Neuronal stem cell (in vitro differentiated cells): ENCODE data around the gene NAA16.

ENCODE experiments used
- DNase-seq: peaks from one replicate; pipeline ENCODE4 v3.0.0-alpha.2; 2013; ENCODE audit warnings: low spot score
- H2AFZ ChIP-seq: one replicate; pipeline ENCODE4 v1.6.1; 2013; ENCODE audit warnings: mild to moderate bottlenecking, low read length, inconsistent platforms
- H2AK5ac ChIP-seq: 2 replicates; pipeline ENCODE4 v1.6.1; 2013; ENCODE audit warnings: low read depth, mild to moderate bottlenecking, inconsistent platforms, low read length, moderate library complexity, mixed read lengths
- H2BK120ac ChIP-seq: 2 replicates; pipeline ENCODE4 v1.6.1; 2013; ENCODE audit warnings: low read depth, mild to moderate bottlenecking, inconsistent platforms, low read length, moderate library complexity, mixed read lengths
- H2BK12ac ChIP-seq: one replicate; pipeline ENCODE4 v1.6.1; 2013; ENCODE audit warnings: low read length, inconsistent platforms
- H2BK15ac ChIP-seq: 2 replicates; pipeline ENCODE4 v1.6.1; 2013; ENCODE audit warnings: mild to moderate bottlenecking, low read length, inconsistent platforms, mixed read lengths
- H2BK5ac ChIP-seq: one replicate; pipeline ENCODE4 v1.6.1; 2013; ENCODE audit warnings: inconsistent platforms, mild to moderate bottlenecking, low read length, moderate library complexity
- H3K14ac ChIP-seq: one replicate; pipeline ENCODE4 v1.6.1; 2013; ENCODE audit warnings: low read length, inconsistent platforms
- H3K18ac ChIP-seq: 2 replicates; pipeline ENCODE4 v1.6.1; 2013; ENCODE audit warnings: low read length, inconsistent platforms
- H3K23ac ChIP-seq: 2 replicates; pipeline ENCODE4 v1.6.1; 2013; ENCODE audit warnings: low read depth, mild to moderate bottlenecking, mixed read lengths, low read length, inconsistent platforms; ENCODE audit not compliant: poor library complexity
- H3K27ac ChIP-seq: replicated peaks from 3 replicates; pipeline ENCODE4 v1.5.1; 2013; ENCODE audit warnings: low read length, inconsistent platforms
- H3K27me3 ChIP-seq, 3 experiments: 2 replicates each; pipeline ENCODE4 v1.6.1; 2013; ENCODE audit warnings: low read length in 3 of 3, mild to moderate bottlenecking in 2 of 3, inconsistent platforms in 1 of 3, low read depth in 1 of 3, mixed read lengths in 1 of 3, moderate library complexity in 1 of 3; ENCODE audit not compliant: control insufficient read depth in 3 of 3, insufficient read depth in 3 of 3
- H3K36me3 ChIP-seq, 2 donors: replicated peaks in 1 of 2; 2 replicates each; pipeline ENCODE4 v1.6.1; 2013; ENCODE audit warnings: low read length in 2 of 2; ENCODE audit not compliant: control insufficient read depth in 2 of 2, insufficient read depth in 2 of 2
- H3K4ac ChIP-seq: 2 replicates; pipeline ENCODE4 v1.6.1; 2013; ENCODE audit warnings: inconsistent platforms, mild to moderate bottlenecking, low read length, moderate library complexity
- H3K4me1 ChIP-seq, 2 donors: 1 replicate in 1 of 2; 2 replicates in 1 of 2; pipeline ENCODE4 v1.6.1; 2013; ENCODE audit warnings: low read length in 2 of 2, low read depth in 1 of 2; ENCODE audit not compliant: control insufficient read depth in 2 of 2, insufficient read depth in 1 of 2
- H3K4me2 ChIP-seq: one replicate; pipeline ENCODE4 v1.6.1; 2013; ENCODE audit warnings: mild to moderate bottlenecking, low read length, inconsistent platforms; ENCODE audit not compliant: insufficient read depth, poor library complexity, severe bottlenecking
- H3K4me3 ChIP-seq, 2 donors: 2 replicates each; pipeline ENCODE4 v1.5.1; 2013; ENCODE audit warnings: low read length in 2 of 2, mild to moderate bottlenecking in 2 of 2, inconsistent platforms in 1 of 2, moderate library complexity in 1 of 2
- H3K79me1 ChIP-seq: one replicate; pipeline ENCODE4 v1.6.1; 2013; ENCODE audit warnings: low read depth, mild to moderate bottlenecking, inconsistent platforms, low read length, moderate library complexity
- H3K9ac ChIP-seq: one replicate; pipeline ENCODE4 v1.6.1; 2013; ENCODE audit warnings: mild to moderate bottlenecking, low read depth, low read length, inconsistent platforms; ENCODE audit not compliant: poor library complexity
- H3K9me3 ChIP-seq, 2 donors: replicated peaks in 1 of 2; 2 replicates each; pipeline versions ENCODE3 to v1.6.1; 2013; ENCODE audit warnings: low read length in 2 of 2, mild to moderate bottlenecking in 2 of 2, inconsistent platforms in 1 of 2, low read depth in 1 of 2, mixed read lengths in 1 of 2, moderate library complexity in 1 of 2; ENCODE audit not compliant: control insufficient read depth in 2 of 2, insufficient read depth in 1 of 2
- H4K8ac ChIP-seq: one replicate; pipeline ENCODE4 v1.6.1; 2013; ENCODE audit warnings: low read depth, mild to moderate bottlenecking, inconsistent platforms, low read length, moderate library complexity
- H4K91ac ChIP-seq: one replicate; pipeline ENCODE4 v1.6.1; 2013; ENCODE audit warnings: low read length, low read depth, mild to moderate bottlenecking, inconsistent platforms; ENCODE audit not compliant: poor library complexity
- WGBS, 2 donors: extraction: QIAGEN DNeasy Blood & Tissue Kit; methylation state at CpG; one replicate each; pipeline ENCODE4 v1.1.7; 2013; ENCODE audit warnings: missing lambda C conversion rate in 2 of 2, mixed read lengths in 1 of 2; ENCODE audit not compliant: insufficient read length in 2 of 2, insufficient replicate concordance in 1 of 2; ENCODE audit errors: extremely low coverage in 2 of 2; 5-methylcytosine and 5-hydroxymethylcytosine counted together

NAA16 gene

GRCh38 chr13:41398494-41399170 lies 87.6 kb downstream of the NAA16 start:
- Histone ChIP-seq H3K4ac (no peak overlapping the region), H2AFZ (no peak overlapping the region), H3K9ac (no peak overlapping the region), H2AK5ac (no peak overlapping the region), H3K23ac (no peak overlapping the region), H4K91ac (no peak overlapping the region), H2BK12ac (no peak overlapping the region), H3K36me3 (no peaks in the 10 kb centered on the region), H2BK15ac (no peak overlapping the region), H3K27ac (no peak overlapping the region), H3K4me3 (no peak overlapping the region), H2BK5ac (no peak overlapping the region), H3K18ac (no peak overlapping the region), H3K4me2 (no peak overlapping the region), H3K4me1 (peaks cover 0 to 2% of the 10 kb centered on the region in 2 donors), H4K8ac (no peak overlapping the region), H3K79me1 (no peaks in the 10 kb centered on the region), H3K14ac (no peak overlapping the region), H3K9me3 (no peaks in the 10 kb centered on the region), H2BK120ac (no peak overlapping the region), H3K27me3 (no peaks in the 10 kb centered on the region)
- no CpG with 5 or more reads among the region's 7 CpGs for WGBS, 2 donors
- DNase-seq, result no peak

GRCh38 chr13:41401366-41401765 lies 90.3 kb downstream of the NAA16 start:
- no peak overlapping the region for H2AFZ ChIP-seq
- H2BK120ac ChIP-seq, result no peak overlapping the region
- WGBS, 2 donors, result no CpG with 5 or more reads among the region's 4 CpGs
- H3K9me3 ChIP-seq, result no peaks in the 10 kb centered on the region
- H2BK12ac ChIP-seq, result no peak overlapping the region
- no peak overlapping the region for H3K4me2 ChIP-seq
- H3K79me1 ChIP-seq, result no peaks in the 10 kb centered on the region
- H3K23ac ChIP-seq, result no peak overlapping the region
- no peak overlapping the region for H3K4ac ChIP-seq
- no peak for DNase-seq
- H4K91ac ChIP-seq, result no peak overlapping the region
- H3K4me3 ChIP-seq, result no peak overlapping the region
- H3K14ac ChIP-seq, result no peak overlapping the region
- no peak overlapping the region for H3K27ac ChIP-seq
- no peak overlapping the region for H3K18ac ChIP-seq
- no peaks in the 10 kb centered on the region for H3K36me3 ChIP-seq
- H2AK5ac ChIP-seq, result no peak overlapping the region
- H3K9ac ChIP-seq, result no peak overlapping the region
- H3K4me1 ChIP-seq, result peaks cover 0 to 2% of the 10 kb centered on the region in 2 donors
- no peak overlapping the region for H2BK5ac ChIP-seq
- no peak overlapping the region for H2BK15ac ChIP-seq
- H3K27me3 ChIP-seq, result no peaks in the 10 kb centered on the region
- H4K8ac ChIP-seq, result no peak overlapping the region

- peak overlapping the region; percentile 82 for H2BK12ac ChIP-seq
- H3K14ac ChIP-seq, result no peak overlapping the region
- peak overlapping the region; percentile 56 for H2AK5ac ChIP-seq
- no peaks in the 10 kb centered on the region for H3K36me3 ChIP-seq
- WGBS, 2 donors, result no CpG with 5 or more reads among the region's 14 CpGs
- no peak overlapping the region for H2BK15ac ChIP-seq
- H3K4me2 ChIP-seq, result no peak overlapping the region
- no peak overlapping the region for H3K9ac ChIP-seq
- H2BK5ac ChIP-seq, result peak overlapping the region; percentile 76
- H3K18ac ChIP-seq, result peak overlapping the region; percentile 76
- no peaks in the 10 kb centered on the region for H3K9me3 ChIP-seq
- H3K4me3 ChIP-seq, result no peak overlapping the region
- peak overlapping the region; percentile 70 for H3K23ac ChIP-seq
- H3K4me1 ChIP-seq, result peaks cover 0 to 2% of the 10 kb centered on the region in 2 donors
- peak overlapping the region; percentile 47 for H3K4ac ChIP-seq
- no peaks in the 10 kb centered on the region for H3K79me1 ChIP-seq
- peak overlapping the region; percentile 10 for H2BK120ac ChIP-seq
- H3K27ac ChIP-seq, result peak overlapping the region; percentile 13
- H2AFZ ChIP-seq, result peak overlapping the region; percentile 75
- no peak overlapping the region for H4K91ac ChIP-seq
- DNase-seq, result no peak
- H3K27me3 ChIP-seq, result no peaks in the 10 kb centered on the region
- H4K8ac ChIP-seq, result no peak overlapping the region
Observed at GRCh38 chr13:41402691-41403511, 91.8 kb downstream of the NAA16 start.

- Histone ChIP-seq H3K23ac (no peak overlapping the region), H2BK120ac (no peak overlapping the region), H3K4ac (no peak overlapping the region), H4K8ac (no peak overlapping the region), H2AK5ac (no peak overlapping the region), H3K4me3 (no peak overlapping the region), H2BK15ac (no peak overlapping the region), H2AFZ (no peak overlapping the region), H3K36me3 (no peaks in the 10 kb centered on the region), H3K27ac (no peak overlapping the region), H2BK5ac (no peak overlapping the region), H3K79me1 (no peaks in the 10 kb centered on the region), H3K4me1 (peaks cover 0 to 2% of the 10 kb centered on the region in 2 donors), H3K9ac (no peak overlapping the region), H4K91ac (no peak overlapping the region), H3K14ac (no peak overlapping the region), H2BK12ac (no peak overlapping the region), H3K18ac (no peak overlapping the region), H3K9me3 (no peaks in the 10 kb centered on the region), H3K27me3 (no peaks in the 10 kb centered on the region), H3K4me2 (no peak overlapping the region)
- WGBS, 2 donors, result no CpG with 5 or more reads among the region's 4 CpGs
- no peak for DNase-seq
Observed at GRCh38 chr13:41403983-41404382, 92.9 kb downstream of the NAA16 start.
